Measurements from ENCODE around the gene MYO9A. TPM values are rescaled to one million over a fixed set of nuclear protein-coding genes. Genes with fewer than 3 reads are reported as not detected.

MYO9A gene
- total and polyA plus RNA-seq, 11 donors = 3.2 to 33.9 (median 29.9) TPM

- Histone ChIP-seq H3K36me3 (peaks cover 0 to 8% (median 0%) of the 10 kb centered on the region in 9 donors), H3K9me3 (no peaks in the 10 kb centered on the region), H3K4me1 (peaks cover 0 to 23% (median 2%) of the 10 kb centered on the region in 12 donors), H3K4me3 (no peak overlapping the region), H3K27ac (no peak overlapping the region), H3K27me3 (no peaks in the 10 kb centered on the region)
- no peak for ATAC-seq
- 76 to 79% (median 78%) methylated on average over 4 of the region's 4 CpGs for WGBS, 4 donors
- TF ChIP-seq CTCF (IDR thresholded peaks at IDR 0.05) (no peak), POLR2A (IDR thresholded peaks at IDR 0.05) (no peak)
- intact Hi-C loops (cut with DNase I) = loop anchor here in 3 of 10 donors (2.0 to 10.0 kb wide), 3 partner anchors 18 to 692 kb away; partner anchors contain the start of genes MYO9A (in 1 of the 3) and SENP8 (in 1 of the 3)
- DNase-seq = no peak
These were observed 18.5 kb upstream of the MYO9A start for GRCh38 chr15:72136170-72137051.

- no peak for TF ChIP-seq CTCF (IDR thresholded peaks at IDR 0.05)
- no peak for TF ChIP-seq POLR2A (IDR thresholded peaks at IDR 0.05)
- no peak overlapping the region for H3K27ac ChIP-seq
- intact Hi-C loops (cut with DNase I) = loop anchor here in 3 of 10 donors (2.0 to 10.0 kb wide), 3 partner anchors 17 to 691 kb away; partner anchors contain the start of genes MYO9A (in 1 of the 3) and SENP8 (in 1 of the 3)
- no peaks in the 10 kb centered on the region for H3K27me3 ChIP-seq
- no peak for ATAC-seq
- no peak for DNase-seq
- no peak overlapping the region for H3K4me3 ChIP-seq
- WGBS, 4 donors = 67 to 85% (median 73%) methylated on average over 2 of the region's 2 CpGs
- H3K4me1 ChIP-seq = peaks cover 0 to 17% (median 0%) of the 10 kb centered on the region in 12 donors
- peaks cover 0 to 8% (median 0%) of the 10 kb centered on the region in 9 donors for H3K36me3 ChIP-seq
- no peaks in the 10 kb centered on the region for H3K9me3 ChIP-seq
These were observed 17.8 kb upstream of the MYO9A start for GRCh38 chr15:72135719-72136118.

GRCh38 chr15:72133211-72133610, 15.3 kb upstream of the MYO9A start:
- Histone ChIP-seq H3K36me3 (no peaks in the 10 kb centered on the region), H3K4me3 (no peak overlapping the region), H3K27me3 (no peaks in the 10 kb centered on the region), H3K4me1 (peaks cover 0 to 10% (median 0%) of the 10 kb centered on the region in 12 donors), H3K9me3 (no peaks in the 10 kb centered on the region), H3K27ac (no peak overlapping the region)
- no peak for ATAC-seq
- 84 to 94% (median 87%) methylated on average over 1 of the region's 1 CpG for WGBS, 4 donors
- intact Hi-C loops (cut with DNase I) = loop anchor here in 1 of 10 donors (10.0 kb wide), 1 partner anchor 688 kb away; no protein-coding TSS in a partner anchor
- TF ChIP-seq POLR2A (IDR thresholded peaks at IDR 0.05) = no peak
- TF ChIP-seq CTCF (IDR thresholded peaks at IDR 0.05) = no peak
- no peak for DNase-seq

- ATAC-seq (no peak), DNase-seq (no peak)
- Histone ChIP-seq H3K9me3 (no peaks in the 10 kb centered on the region), H3K4me1 (peaks cover 0 to 7% (median 0%) of the 10 kb centered on the region in 12 donors), H3K27me3 (no peaks in the 10 kb centered on the region), H3K27ac (no peak overlapping the region), H3K36me3 (no peaks in the 10 kb centered on the region), H3K4me3 (no peak overlapping the region)
- intact Hi-C loops (cut with DNase I) = loop anchor here in 1 of 10 donors (10.0 kb wide), 1 partner anchor 687 kb away; no protein-coding TSS in a partner anchor
- WGBS, 4 donors = 73 to 83% (median 79%) methylated on average over 3 of the region's 3 CpGs
- no peak for TF ChIP-seq CTCF (IDR thresholded peaks at IDR 0.05)
- TF ChIP-seq POLR2A (IDR thresholded peaks at IDR 0.05) = no peak
These were observed 14.0 kb upstream of the MYO9A start for GRCh38 chr15:72131922-72132321.

Data from heart left ventricle (tissue), 16 donors.